K562 (cell line): Measurements from ENCODE around the gene ACTA2. TPM values are rescaled to one million over a fixed set of nuclear protein-coding genes. Genes with fewer than 3 reads are reported as not detected.

Experiments
- ATAC-seq: fragments of 200-7000 bp; cut with Tn5 transposase; 3 replicates; pipeline ENCODE4 v1.9.1; 2020; ENCODE audit warnings: moderate library complexity
- BruUV-seq: library from RNA; stranded (reverse); fragments of 400-500 nt; replicated peaks from 2 replicates; lab custom pipeline; 2021; lab: Mats Ljungman, UMichigan
- CTCF ChIA-PET: fragments of 300-600 bp; formaldehyde crosslinking; extraction: SDS; loops from one replicate; lab custom pipeline; 2021; ENCODE audit warnings: low intra/inter-chr PET ratio; lab: Yijun Ruan, JAX
- POLR2A ChIA-PET: fragments of 300-600, 350-650 bp; sonication (Branson Sonifier 250); formaldehyde crosslinking; extraction: SDS; loops from one replicate; lab custom pipeline; 2021; ENCODE audit warnings: antibody characterized with exemption, inconsistent platforms; lab: Yijun Ruan, JAX
- DNase-seq, 4 experiments: peaks; one replicate each; pipeline versions ENCODE4 v3.0.0 to v3.0.0-alpha.2; 2011 to 2018; ENCODE audit warnings: low spot score in 3 of 4, mixed read lengths in 3 of 4; ENCODE audit errors: extremely low read depth in 1 of 4
- FAIRE-seq: peaks from 2 replicates; lab custom pipeline; 2011; peaks lifted over from hg19 to GRCh38; lab: Jason Lieb, UNC
- H2AFZ ChIP-seq: 2 replicates; pipeline ENCODE4 v1.6.0; 2011; ENCODE audit warnings: low read depth, low read length, control low read depth, inconsistent platforms
- H3K27ac ChIP-seq: fragments of 200-600 bp; 3 replicates; pipeline ENCODE4 v1.8.0; 2011; ENCODE audit warnings: low read depth, mild to moderate bottlenecking, control low read depth, inconsistent platforms, low read length, moderate library complexity, mixed read lengths; ENCODE audit errors: extremely low read depth
- H3K27me3 ChIP-seq, 2 experiments: fragments of 300-600 bp in 1 of 2; 2 replicates in 1 of 2; 3 replicates in 1 of 2; pipeline versions ENCODE4 v1.6.0 to v1.8.0; 2011; ENCODE audit warnings: inconsistent platforms in 2 of 2, low read length in 2 of 2, mild to moderate bottlenecking in 1 of 2, mixed read lengths in 1 of 2, moderate library complexity in 1 of 2; ENCODE audit not compliant: control insufficient read depth in 2 of 2, insufficient read depth in 2 of 2
- H3K36me3 ChIP-seq: fragments of 300-600 bp; 3 replicates; pipeline ENCODE4 v1.8.0; 2011; ENCODE audit warnings: mild to moderate bottlenecking, low read length, inconsistent platforms; ENCODE audit not compliant: control insufficient read depth, insufficient read depth
- H3K4me1 ChIP-seq, 2 experiments: fragments of 200-600 bp in 1 of 2; replicated peaks in 1 of 2; 2 replicates in 1 of 2; 3 replicates in 1 of 2; pipeline versions ENCODE4 v1.5.1 to v1.8.0; 2011; ENCODE audit warnings: inconsistent platforms in 2 of 2, low read length in 2 of 2, mild to moderate bottlenecking in 1 of 2, mixed read lengths in 1 of 2, moderate library complexity in 1 of 2; ENCODE audit not compliant: control insufficient read depth in 2 of 2, insufficient read depth in 2 of 2
- H3K4me2 ChIP-seq: 2 replicates; pipeline ENCODE4 v1.6.1; 2011; ENCODE audit warnings: low read length, control low read depth, inconsistent platforms, mixed read lengths; ENCODE audit not compliant: insufficient read depth
- H3K4me3 ChIP-seq: fragments of 200-600 bp; sonication (generic), shearing (Covaris generic); 2 replicates; pipeline ENCODE4 v1.5.1; 2016; ENCODE audit warnings: control low read depth, inconsistent platforms
- H3K79me2 ChIP-seq: fragments of 200-600 bp; 3 replicates; pipeline ENCODE4 v1.8.0; 2011; ENCODE audit warnings: low read length, inconsistent platforms; ENCODE audit not compliant: control insufficient read depth, insufficient read depth
- H3K9ac ChIP-seq, 2 experiments: 2 replicates each; pipeline versions ENCODE4 v1.6.0 to v1.6.1; 2011; ENCODE audit warnings: low read depth in 2 of 2, low read length in 2 of 2, control low read depth in 1 of 2, inconsistent platforms in 1 of 2, mild to moderate bottlenecking in 1 of 2, mixed read lengths in 1 of 2; ENCODE audit not compliant: insufficient read depth in 1 of 2
- H3K9me1 ChIP-seq: one replicate; pipeline ENCODE4 v1.6.0; 2011; ENCODE audit warnings: inconsistent platforms, mild to moderate bottlenecking, low read length, moderate library complexity; ENCODE audit not compliant: control insufficient read depth, insufficient read depth
- H3K9me3 ChIP-seq: replicated peaks from 2 replicates; pipeline ENCODE4 v1.5.1; 2011; ENCODE audit warnings: low read depth, low read length, inconsistent platforms; ENCODE audit not compliant: control insufficient read depth, insufficient read depth
- H4K20me1 ChIP-seq: replicated peaks from 2 replicates; pipeline ENCODE4 v1.6.1; 2011; ENCODE audit warnings: low read length, inconsistent platforms, mixed read lengths; ENCODE audit not compliant: control insufficient read depth, insufficient read depth
- CCAR2 ChIP-seq: fragments of 200-400 bp; formaldehyde crosslinking; IDR thresholded peaks from 2 replicates; pipeline ENCODE4 v1.6.1; 2017; ENCODE audit warnings: mild to moderate bottlenecking, low read depth, low read length
- CHD1 ChIP-seq: fragments of 200-600 bp; sonication (generic); IDR thresholded peaks from one replicate; pipeline ENCODE4 v1.6.1; 2012; ENCODE audit warnings: mild to moderate bottlenecking, moderate library complexity, low read length, inconsistent platforms
- CREB3 ChIP-seq: fragments of 450-650 bp; conservative IDR thresholded peaks from 2 replicates; pipeline ENCODE4 v1.6.1; 2016; ENCODE audit warnings: missing genetic modification characterization, low read depth, mild to moderate bottlenecking, missing compliant biosample characterization, moderate library complexity
- ELK3 ChIP-seq: fragments of 450-650 bp; formaldehyde crosslinking; IDR thresholded peaks from 2 replicates; pipeline ENCODE4 v1.4.0; 2020; ENCODE audit warnings: mild to moderate bottlenecking
- FOXM1 ChIP-seq, 2 experiments: fragments of 450-650 bp in 1 of 2; sonication (generic) in 1 of 2; formaldehyde crosslinking in 1 of 2; IDR thresholded peaks; 2 replicates each; pipeline versions ENCODE4 v1.6.1 to v1.9.0; 2017 to 2022; ENCODE audit warnings: low read depth in 2 of 2, mild to moderate bottlenecking in 2 of 2, missing genetic modification reagents in 1 of 2, moderate library complexity in 1 of 2
- KLF13 ChIP-seq: fragments of 450-650 bp; IDR thresholded peaks from 2 replicates; pipeline ENCODE4 v1.6.1; 2016; ENCODE audit warnings: missing genetic modification characterization, low read depth, mild to moderate bottlenecking, missing compliant biosample characterization, moderate library complexity, borderline replicate concordance
- MAZ ChIP-seq, 2 experiments: fragments of 450-650 bp in 1 of 2; sonication (generic) in 1 of 2; formaldehyde crosslinking; IDR thresholded peaks in 1 of 2; conservative IDR thresholded peaks in 1 of 2; 2 replicates each; pipeline versions ENCODE4 v1.4.0 to v1.5.0; 2020; ENCODE audit warnings: mild to moderate bottlenecking in 1 of 2, missing genetic modification reagents in 1 of 2
- MCM7 ChIP-seq, 2 experiments: fragments of 450-650 bp; IDR thresholded peaks; 2 replicates each; pipeline ENCODE4 v1.6.1; 2016 to 2018
- OTX1 ChIP-seq: fragments of 450-650 bp; formaldehyde crosslinking; IDR thresholded peaks from 2 replicates; pipeline ENCODE4 v1.4.0; 2022; ENCODE audit warnings: mild to moderate bottlenecking
- PHF20 ChIP-seq: fragments of 450-650 bp; IDR thresholded peaks from 2 replicates; pipeline ENCODE4 v1.6.1; 2018; ENCODE audit not compliant: partially characterized antibody
- SAFB ChIP-seq: fragments of 200-400 bp; formaldehyde crosslinking; IDR thresholded peaks from 2 replicates; pipeline ENCODE4 v1.6.1; 2017; ENCODE audit warnings: low read depth, low read length, borderline replicate concordance
- TRIM24 ChIP-seq, 2 experiments: fragments of 450-650 bp; IDR thresholded peaks; 2 replicates each; pipeline ENCODE4 v1.6.1; 2016
- WHSC1 ChIP-seq: IDR thresholded peaks from one replicate; pipeline ENCODE4 v1.6.1; 2012; ENCODE audit warnings: low read length, control low read depth, inconsistent platforms
- ZMIZ1 ChIP-seq, 2 experiments: fragments of 150-350 bp in 1 of 2; IDR thresholded peaks; 2 replicates each; pipeline ENCODE4 v1.6.1; 2012 to 2016; ENCODE audit warnings: low read depth in 2 of 2, low read length in 2 of 2, mild to moderate bottlenecking in 1 of 2, moderate library complexity in 1 of 2
- ZNF354B ChIP-seq: fragments of 250-450 bp; sonication (Bioruptor Pico); IDR thresholded peaks from 2 replicates; pipeline ENCODE4 v1.4.0; 2020
- ZNF707 ChIP-seq: fragments of 250-450 bp; sonication (Bioruptor Pico); conservative IDR thresholded peaks from 2 replicates; pipeline ENCODE4 v1.8.0; 2022; ENCODE audit warnings: inconsistent platforms, mild to moderate bottlenecking, moderate library complexity
- WGBS: fragments of 100-300 bp; shearing (Covaris generic); methylation state at CpG from one replicate; pipeline ENCODE4 v1.1.6; 2016; ENCODE audit warnings: low coverage, mixed read lengths; ENCODE audit not compliant: insufficient coverage; ENCODE audit errors: missing lambda C conversion rate; 5-methylcytosine and 5-hydroxymethylcytosine counted together
- in situ Hi-C: fragments of 300-500 bp; cut with MboI; formaldehyde crosslinking; loops from 4 replicates; pipeline ENCODE4 v1.15.0; 2018; ENCODE audit warnings: inconsistent platforms, mixed read lengths
- intact Hi-C: fragments of 100-400 bp; cut with micrococcal nuclease; formaldehyde crosslinking; loops from 2 replicates; pipeline ENCODE4 v1.14.2; 2022
- polyA plus RNA-seq, 8 experiments: library from polyadenylated mRNA; depleted of rRNA in 4 of 8; stranded (reverse) in 5 of 8; unstranded in 3 of 8; fragments of >200 nt; fragmentation: Nextera tagmentation in 2 of 8; fragmentation: Illumina TruSeq in 1 of 8; extraction: Ambion mirVana in 2 of 8; extraction: Trizol in 1 of 8; gene quantifications; 2 replicates each; pipeline versions ENCODE4 v1.2.1 to v1.2.3, GENCODE V29; 2011 to 2014; ENCODE audit warnings: inconsistent platforms in 1 of 8, missing spikeins in 1 of 8
- total RNA-seq, 7 experiments: library from RNA; depleted of rRNA in 6 of 7; stranded (reverse); fragments of >200 nt in 6 of 7; fragmentation: Illumina TruSeq in 2 of 7; extraction: Trizol in 2 of 7; gene quantifications; 2 replicates each; pipeline versions ENCODE4 v1.2.1 to v1.2.3, GENCODE V29; 2011 to 2021; ENCODE audit warnings: low replicate concordance in 1 of 7

ACTA2 gene
- total and polyA plus RNA-seq, 9 of the 15 experiments (the other 6 are each of a cell fraction or from before 2014, with no cell fraction given) = 0.15 to 1.0 (median 0.38) TPM; not detected in 3

GRCh38 chr10:88918191-88918905, 34.2 kb downstream of the ACTA2 start (continued):
- TF ChIP-seq FOXM1 (IDR thresholded peaks at IDR 0.05; ENCODE audit: low read depth) = no peak
- no peak for TF ChIP-seq FOXM1 (CRISPR knock-in tag; IDR thresholded peaks at IDR 0.05; ENCODE audit: low read depth)
- TF ChIP-seq ELK3 = no peak
- TF ChIP-seq CREB3 = no peak

- Histone ChIP-seq H3K27ac (no peak overlapping the region), H2AFZ (no peak overlapping the region), H3K4me3 (no peak overlapping the region), H3K9me3 (no peaks in the 10 kb centered on the region), H3K79me2 (no peaks in the 10 kb centered on the region), H4K20me1 (no peaks in the 10 kb centered on the region), H3K9me1 (no peaks in the 10 kb centered on the region), H3K4me1 (no peaks in the 10 kb centered on the region), H3K9ac (no peak overlapping the region), H3K27me3 (no peaks in the 10 kb centered on the region), H3K36me3 (no peaks in the 10 kb centered on the region), H3K4me2 (no peak overlapping the region)
- no peak for DNase-seq
- ChIA-PET POLR2A (no interaction called here), CTCF (no interaction called here)
- intact Hi-C loops = no loop called here
- no peak for FAIRE-seq
- no peak for ATAC-seq
- WGBS = 4% methylated on average over 3 of the region's 3 CpGs
- BruUV-seq = no TSS peak
- in situ Hi-C loops = no loop called here
- TF ChIP-seq CCAR2 = no peak
- TF ChIP-seq PHF20 = no peak
- no peak for TF ChIP-seq SAFB
- no peak for TF ChIP-seq ZNF354B (CRISPR knock-in tag)
- TF ChIP-seq CHD1 = no peak
- no peak for TF ChIP-seq ZNF707
- TF ChIP-seq KLF13 = no peak
- no peak for TF ChIP-seq OTX1 (CRISPR knock-in tag)
- no peak for TF ChIP-seq ZMIZ1 (IDR thresholded peaks at IDR 0.05; ENCODE audit: low read depth in 2 of 2, low read length in 2 of 2)
- no peak for TF ChIP-seq WHSC1
- TF ChIP-seq MCM7 (IDR thresholded peaks at IDR 0.05) = no peak
- no peak for TF ChIP-seq MAZ (CRISPR knock-in tag; conservative IDR thresholded peaks at IDR 0.05 in 1 of 2, IDR thresholded peaks at IDR 0.05 in 1 of 2)
- TF ChIP-seq TRIM24 (IDR thresholded peaks at IDR 0.05) = no peak
- no peak for TF ChIP-seq FOXM1 (IDR thresholded peaks at IDR 0.05; ENCODE audit: low read depth)
- TF ChIP-seq FOXM1 (CRISPR knock-in tag; IDR thresholded peaks at IDR 0.05; ENCODE audit: low read depth) = no peak
Observed at GRCh38 chr10:88916986-88917385, 35.6 kb downstream of the ACTA2 start.
